ENCODE results near the gene DNAH8.

Gene DNAH8, protein sequence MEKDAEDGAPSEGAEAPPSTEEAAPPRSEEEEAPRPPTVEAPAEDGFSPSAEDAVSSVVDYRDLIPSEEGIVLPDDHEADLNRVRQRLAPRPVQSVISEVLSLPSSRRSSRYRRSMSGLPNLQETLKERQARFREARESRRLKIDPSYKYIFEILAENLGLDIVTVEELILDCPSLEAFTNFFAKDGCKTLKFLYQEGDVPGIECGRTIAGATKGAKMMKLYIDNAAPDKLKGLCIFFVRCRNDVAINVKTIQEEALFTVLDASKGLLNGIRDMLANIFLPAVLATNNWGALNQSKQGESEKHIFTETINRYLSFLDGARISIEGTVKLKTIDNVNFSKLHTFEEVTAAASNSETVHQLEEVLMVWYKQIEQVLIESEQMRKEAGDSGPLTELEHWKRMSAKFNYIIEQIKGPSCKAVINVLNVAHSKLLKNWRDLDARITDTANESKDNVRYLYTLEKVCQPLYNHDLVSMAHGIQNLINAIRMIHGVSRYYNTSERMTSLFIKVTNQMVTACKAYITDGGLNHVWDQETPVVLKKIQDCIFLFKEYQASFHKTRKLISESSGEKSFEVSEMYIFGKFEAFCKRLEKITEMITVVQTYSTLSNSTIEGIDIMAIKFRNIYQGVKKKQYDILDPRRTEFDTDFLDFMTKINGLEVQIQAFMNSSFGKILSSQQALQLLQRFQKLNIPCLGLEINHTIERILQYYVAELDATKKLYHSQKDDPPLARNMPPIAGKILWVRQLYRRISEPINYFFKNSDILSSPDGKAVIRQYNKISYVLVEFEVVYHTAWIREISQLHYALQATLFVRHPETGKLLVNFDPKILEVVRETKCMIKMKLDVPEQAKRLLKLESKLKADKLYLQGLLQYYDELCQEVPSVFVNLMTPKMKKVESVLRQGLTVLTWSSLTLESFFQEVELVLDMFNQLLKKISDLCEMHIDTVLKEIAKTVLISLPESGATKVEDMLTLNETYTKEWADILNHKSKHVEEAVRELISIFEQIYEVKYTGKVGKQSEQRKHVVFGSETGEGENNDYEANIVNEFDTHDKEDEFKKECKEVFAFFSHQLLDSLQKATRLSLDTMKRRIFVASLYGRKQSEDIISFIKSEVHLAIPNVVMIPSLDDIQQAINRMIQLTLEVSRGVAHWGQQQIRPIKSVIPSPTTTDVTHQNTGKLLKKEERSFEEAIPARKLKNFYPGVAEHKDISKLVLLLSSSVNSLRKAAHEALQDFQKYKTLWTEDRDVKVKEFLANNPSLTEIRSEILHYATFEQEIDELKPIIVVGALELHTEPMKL (N-terminal part only)

GRCh38 chr6:38715016-38715689 lies at the start of gene DNAH8:
DNAH8 (plus strand) TSS chr6:38715311; CDS start chr6:38722810, 7,499 bp downstream.
- DNase-seq (ENCODE audit: low spot score): no peak

GRCh38 chr6:38671885-38672467 lies 43.1 kb upstream of the DNAH8 start:
- peak; percentile 73 for DNase-seq (ENCODE audit: low spot score)

DNA sequence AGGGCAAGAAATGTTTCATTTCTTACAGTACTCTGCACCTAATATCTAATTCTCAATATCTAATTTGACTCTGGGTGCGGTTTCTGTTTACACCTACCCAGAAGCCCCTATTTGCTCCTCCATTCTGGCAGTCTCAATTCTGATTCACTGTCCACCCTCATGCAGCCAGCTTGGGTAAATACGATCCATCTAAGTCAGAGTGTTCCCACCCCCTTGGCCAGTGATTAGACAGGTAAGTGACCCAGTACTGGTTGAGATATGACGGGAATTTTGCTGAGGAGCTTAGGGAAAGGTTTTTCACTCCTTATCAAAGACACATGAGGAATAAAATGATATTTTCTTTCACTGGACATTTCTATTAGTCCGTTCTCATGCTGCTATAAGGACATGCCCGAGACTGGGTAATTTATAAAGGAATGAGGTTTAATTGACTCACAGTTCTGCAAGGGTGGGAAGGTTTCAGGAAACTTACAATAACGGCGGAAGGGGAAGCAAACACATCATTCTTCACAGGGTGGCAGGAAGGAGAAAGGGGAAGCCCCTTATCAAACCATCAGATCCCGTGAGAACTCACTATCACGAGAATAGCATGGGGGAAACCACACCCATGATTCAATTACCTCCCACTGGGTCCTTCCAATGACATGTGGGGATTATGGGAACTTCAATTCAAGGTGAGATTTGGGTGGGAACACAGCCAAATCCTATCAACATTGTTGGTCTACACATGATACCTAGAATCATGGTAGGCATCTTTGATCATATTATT lies 41.5 kb upstream of the DNAH8 start:
- DNase-seq (ENCODE audit: low spot score): no peak

GRCh38 chr6:38676236-38676973 lies 38.7 kb upstream of the DNAH8 start:
- no peak for DNase-seq (ENCODE audit: low spot score)

- DNase-seq (ENCODE audit: low spot score): no peak
Observed at GRCh38 chr6:38676974-38677544, 38.1 kb upstream of the DNAH8 start.

DNA sequence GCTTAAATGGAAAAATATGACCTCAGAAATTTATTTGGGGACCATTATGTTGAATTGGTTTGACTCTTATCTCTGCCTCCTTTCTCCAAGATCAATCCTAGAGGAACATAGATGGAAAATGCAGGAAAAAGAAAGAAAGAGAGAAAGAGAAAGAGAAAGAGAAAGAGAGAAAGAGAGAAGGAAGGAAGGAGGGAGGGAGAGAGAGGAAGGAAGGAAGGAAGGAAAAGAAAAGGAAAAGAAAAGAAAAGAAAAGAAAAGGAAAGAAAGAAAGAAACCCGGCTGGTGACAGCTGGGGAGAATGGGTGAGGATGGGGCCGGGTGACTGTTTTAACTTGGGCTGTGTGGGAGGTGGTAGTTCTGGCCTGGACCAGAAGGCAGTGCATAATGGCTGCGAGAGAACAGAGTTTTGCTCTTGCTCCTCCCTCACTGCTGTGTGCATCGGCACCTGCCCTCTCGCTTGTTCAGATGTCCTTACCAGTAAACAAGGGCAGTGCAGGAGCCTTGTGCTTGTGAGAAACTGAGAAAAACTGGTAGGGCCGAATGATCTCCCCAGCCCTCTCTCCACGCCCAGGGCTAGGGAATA lies 36.8 kb upstream of the DNAH8 start:
- no peak for DNase-seq (ENCODE audit: low spot score)

DNA sequence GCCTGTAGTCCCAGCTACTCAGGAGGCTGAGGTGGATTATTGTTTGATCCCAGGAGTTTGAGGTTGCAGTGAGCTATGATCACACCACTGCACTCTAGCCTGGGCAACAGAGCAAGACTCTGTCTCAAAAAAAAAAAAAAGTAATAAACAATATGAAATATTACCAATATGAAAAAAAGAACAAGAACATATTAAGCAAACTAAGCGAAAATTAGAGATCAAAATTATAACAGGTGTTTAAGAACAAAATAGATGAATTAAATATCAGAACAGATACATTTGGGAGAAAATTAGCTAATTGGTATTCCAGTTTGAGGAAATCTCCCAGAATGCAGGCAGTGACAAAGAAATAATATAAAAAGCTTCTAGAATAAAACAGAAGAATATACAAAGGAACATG lies 35.4 kb upstream of the DNAH8 start:
- no peak for DNase-seq (ENCODE audit: low spot score)

- DNase-seq (ENCODE audit: low spot score): no peak
Observed at GRCh38 chr6:38681850-38682249, 33.3 kb upstream of the DNAH8 start.

- DNase-seq (ENCODE audit: low spot score): no peak
Observed at GRCh38 chr6:38684237-38684636, 30.9 kb upstream of the DNAH8 start.

DNA sequence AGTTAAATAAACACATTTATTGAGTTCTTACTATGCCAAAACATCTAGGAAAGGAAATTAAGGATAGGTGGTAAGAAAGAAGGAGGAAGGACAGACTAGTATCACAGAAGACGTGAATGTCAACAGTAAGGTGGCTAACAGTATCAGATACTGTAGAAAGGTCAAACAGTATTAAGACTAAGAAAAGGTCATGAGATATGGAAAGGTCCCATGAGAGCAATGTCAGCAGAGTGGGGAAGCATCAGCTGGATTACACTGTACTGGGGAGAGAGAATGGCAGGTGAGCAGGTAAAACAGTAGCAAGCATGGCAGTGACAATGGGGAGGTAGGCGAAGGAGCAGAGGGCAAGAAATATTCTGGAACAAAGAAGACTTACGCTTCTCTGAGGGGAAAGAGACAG lies 30.2 kb upstream of the DNAH8 start:
- DNase-seq (ENCODE audit: low spot score): no peak

GRCh38 chr6:38686270-38687042 lies 28.7 kb upstream of the DNAH8 start:
- DNase-seq (ENCODE audit: low spot score): no peak

GRCh38 chr6:38687043-38687353 lies 28.1 kb upstream of the DNAH8 start:
- DNase-seq (ENCODE audit: low spot score): no peak

DNA sequence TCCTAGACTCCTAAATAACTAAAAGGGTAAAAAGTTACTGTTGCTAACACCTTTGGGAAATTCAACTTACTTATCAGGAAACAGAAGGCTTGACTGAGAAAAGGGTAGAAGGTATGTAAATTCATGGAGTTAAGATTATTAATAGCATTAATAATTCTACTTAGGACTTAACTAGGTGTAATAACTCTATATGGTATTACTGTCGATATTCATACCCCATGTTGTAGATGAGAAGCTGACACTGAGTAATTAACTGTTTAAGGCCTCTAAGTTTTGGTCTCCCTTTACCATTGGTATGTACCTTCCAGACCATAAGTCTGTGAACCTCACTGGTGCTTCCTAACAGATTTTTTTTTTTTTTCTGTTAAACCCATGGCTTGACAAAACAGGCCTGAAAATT lies 27.6 kb upstream of the DNAH8 start:
- no peak for DNase-seq (ENCODE audit: low spot score)

DNA sequence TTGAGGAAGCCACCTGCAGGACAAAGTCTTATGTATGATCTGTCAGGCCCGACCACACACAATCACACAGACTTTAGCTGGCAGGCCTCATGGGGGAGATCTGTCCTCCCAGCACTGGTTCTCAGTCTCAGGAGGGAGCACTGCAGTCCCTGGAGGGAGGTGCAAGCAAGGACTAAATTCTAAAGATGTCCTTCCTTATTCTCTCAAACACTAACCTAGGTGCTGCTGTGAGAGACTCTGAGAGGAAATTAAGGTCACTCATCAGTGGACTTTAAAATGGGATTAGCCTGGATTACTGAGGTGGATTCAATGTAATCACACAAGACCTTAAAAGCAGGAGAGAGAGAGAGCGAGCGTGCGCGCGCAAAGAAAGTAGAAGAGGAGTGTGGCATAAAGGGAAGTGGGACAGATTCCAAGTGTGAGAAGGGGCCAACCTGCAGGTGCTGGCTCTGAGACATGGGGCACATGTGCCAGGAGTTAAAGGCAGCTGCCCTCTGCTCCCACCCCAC lies 26.5 kb upstream of the DNAH8 start:
- DNase-seq (ENCODE audit: low spot score): no peak

DNA sequence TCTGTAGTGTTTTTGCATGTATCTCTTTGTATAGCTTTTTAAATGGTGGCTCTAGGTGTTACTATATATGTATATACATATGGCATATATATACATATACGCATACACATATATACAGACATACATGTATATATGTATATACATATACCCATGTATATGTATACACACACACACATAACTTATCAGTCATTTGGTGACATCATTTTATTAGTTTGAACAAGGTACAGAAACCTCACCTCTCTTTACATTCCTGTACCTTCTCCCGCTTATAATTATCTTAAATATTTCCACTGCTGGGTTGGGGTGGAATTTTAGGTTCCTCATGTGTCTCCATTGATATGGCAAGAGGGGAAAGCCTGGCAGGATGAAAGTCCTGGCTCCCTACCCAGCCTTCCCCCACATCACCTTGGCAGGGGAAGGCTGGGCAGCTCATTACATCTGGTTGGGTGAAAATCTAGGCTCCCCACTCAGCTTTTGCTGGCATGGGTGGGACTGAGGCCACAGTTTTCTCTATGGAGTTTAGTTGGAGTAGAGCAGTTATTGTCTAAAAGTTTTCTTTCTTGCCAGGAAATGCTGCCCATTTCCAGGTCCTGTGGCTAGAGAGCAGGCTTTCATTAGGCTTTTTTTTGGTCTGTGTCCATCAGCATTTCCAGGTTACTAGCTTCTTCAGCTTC lies 19.7 kb upstream of the DNAH8 start:
- DNase-seq (ENCODE audit: low spot score): no peak

GRCh38 chr6:38695933-38696332 lies 19.2 kb upstream of the DNAH8 start:
- no peak for DNase-seq (ENCODE audit: low spot score)

DNA sequence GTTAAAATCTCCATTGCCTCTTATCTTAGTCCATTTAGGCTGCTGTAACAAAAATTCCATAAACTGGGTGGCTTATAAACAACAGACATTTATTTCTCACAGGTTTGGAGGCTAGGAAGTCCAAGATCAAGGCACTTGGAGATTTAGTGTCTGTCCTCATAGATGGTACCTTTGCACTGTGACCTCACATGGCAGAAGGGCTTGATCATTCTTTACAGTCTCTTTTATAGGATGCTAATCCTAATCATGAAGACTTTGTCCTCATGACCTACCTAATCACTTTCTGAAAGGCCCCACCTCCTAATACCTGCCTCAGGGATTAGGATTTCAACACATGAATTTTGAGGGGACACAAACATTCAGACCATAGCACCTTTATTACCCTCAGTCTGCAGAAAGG lies 18.8 kb upstream of the DNAH8 start:
- DNase-seq (ENCODE audit: low spot score): no peak

DNA sequence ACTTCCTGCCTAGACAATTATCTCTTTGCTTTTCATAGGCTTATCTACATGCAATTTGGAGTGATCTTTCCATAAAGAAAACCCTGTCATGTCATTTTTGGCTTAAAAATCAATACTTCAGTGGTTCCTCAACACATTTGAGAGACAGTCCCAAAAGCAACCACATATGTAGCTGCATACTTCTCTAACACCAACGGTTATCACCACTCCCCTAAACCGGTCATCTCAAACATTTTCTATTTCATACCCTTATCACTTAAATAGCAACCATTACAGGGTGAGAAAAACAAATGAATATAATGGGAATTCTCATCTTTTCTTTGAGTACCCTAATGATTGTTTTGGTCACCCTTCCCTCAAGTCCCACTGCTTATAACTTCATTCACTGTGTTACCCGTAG lies 17.3 kb upstream of the DNAH8 start:
- no peak for DNase-seq (ENCODE audit: low spot score)
